ENCODE measurements around the gene GCG.

GCG gene

GRCh38 chr2:162153608-162154224 lies 1.7 kb upstream of the GCG start:
- TF ChIP-seq, protein P1, sequence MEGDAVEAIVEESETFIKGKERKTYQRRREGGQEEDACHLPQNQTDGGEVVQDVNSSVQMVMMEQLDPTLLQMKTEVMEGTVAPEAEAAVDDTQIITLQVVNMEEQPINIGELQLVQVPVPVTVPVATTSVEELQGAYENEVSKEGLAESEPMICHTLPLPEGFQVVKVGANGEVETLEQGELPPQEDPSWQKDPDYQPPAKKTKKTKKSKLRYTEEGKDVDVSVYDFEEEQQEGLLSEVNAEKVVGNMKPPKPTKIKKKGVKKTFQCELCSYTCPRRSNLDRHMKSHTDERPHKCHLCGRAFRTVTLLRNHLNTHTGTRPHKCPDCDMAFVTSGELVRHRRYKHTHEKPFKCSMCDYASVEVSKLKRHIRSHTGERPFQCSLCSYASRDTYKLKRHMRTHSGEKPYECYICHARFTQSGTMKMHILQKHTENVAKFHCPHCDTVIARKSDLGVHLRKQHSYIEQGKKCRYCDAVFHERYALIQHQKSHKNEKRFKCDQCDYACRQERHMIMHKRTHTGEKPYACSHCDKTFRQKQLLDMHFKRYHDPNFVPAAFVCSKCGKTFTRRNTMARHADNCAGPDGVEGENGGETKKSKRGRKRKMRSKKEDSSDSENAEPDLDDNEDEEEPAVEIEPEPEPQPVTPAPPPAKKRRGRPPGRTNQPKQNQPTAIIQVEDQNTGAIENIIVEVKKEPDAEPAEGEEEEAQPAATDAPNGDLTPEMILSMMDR (IDR thresholded peaks at IDR 0.05; ENCODE audit: low read depth, low read length), result peak; percentile 65

GRCh38 chr2:162149940-162150339 lies 2.1 kb downstream of the GCG start:
- no peak overlapping the region for H3K4me3 ChIP-seq (ENCODE audit: low read depth, low read length)
- TF ChIP-seq, protein P1 (IDR thresholded peaks at IDR 0.05; ENCODE audit: low read depth, low read length), result no peak

More at GRCh38 chr2:162153608-162154224, 1.7 kb upstream of the GCG start:
- no peak overlapping the region for H3K4me3 ChIP-seq (ENCODE audit: low read depth, low read length)

GRCh38 chr2:162149466-162149865 lies 2.6 kb downstream of the GCG start:
- no peak overlapping the region for H3K4me3 ChIP-seq (ENCODE audit: low read depth, low read length)
- TF ChIP-seq, protein P1 (IDR thresholded peaks at IDR 0.05; ENCODE audit: low read depth, low read length), result no peak

DNA sequence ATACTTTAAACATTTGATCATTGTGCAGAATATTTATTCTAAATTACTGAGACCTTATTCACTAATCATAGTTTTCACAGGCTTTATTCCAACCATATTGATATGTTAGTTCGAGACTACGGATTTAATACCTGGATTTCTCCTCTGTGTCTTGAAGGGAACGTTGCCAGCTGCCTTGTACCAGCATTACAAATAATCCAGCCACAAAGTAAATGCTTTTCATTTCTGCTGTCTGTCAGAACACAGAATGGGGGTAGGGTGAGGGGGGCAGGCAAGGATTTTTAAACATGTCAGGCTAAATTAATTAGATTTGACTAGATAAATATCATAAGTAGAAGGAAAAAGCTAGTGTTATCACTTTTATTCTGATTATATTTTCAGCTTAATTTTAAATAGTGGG lies 3.1 kb downstream of the GCG start:
- TF ChIP-seq, protein P1 (IDR thresholded peaks at IDR 0.05; ENCODE audit: low read depth, low read length), result no peak
- no peak overlapping the region for H3K4me3 ChIP-seq (ENCODE audit: low read depth, low read length)

- H3K4me3 ChIP-seq (ENCODE audit: low read depth, low read length), result no peak overlapping the region
- TF ChIP-seq, protein P1 (IDR thresholded peaks at IDR 0.05; ENCODE audit: low read depth, low read length), result no peak
These were observed 8.1 kb downstream of the GCG start for GRCh38 chr2:162143969-162144368.

GRCh38 chr2:162138310-162138709 lies 13.7 kb downstream of the GCG start:
- H3K4me3 ChIP-seq (ENCODE audit: low read depth, low read length), result no peak overlapping the region
- TF ChIP-seq, protein P1 (IDR thresholded peaks at IDR 0.05; ENCODE audit: low read depth, low read length), result no peak

GRCh38 chr2:162127422-162127821 lies 24.6 kb downstream of the GCG start:
- no peak overlapping the region for H3K4me3 ChIP-seq (ENCODE audit: low read depth, low read length)
- TF ChIP-seq, protein P1 (IDR thresholded peaks at IDR 0.05; ENCODE audit: low read depth, low read length), result no peak

Measured in WI38 (cell line).